Stomach (tissue), 9 donors: ENCODE measurements around the gene JTB. TPM values are rescaled to one million over a fixed set of nuclear protein-coding genes. Genes with fewer than 3 reads are reported as not detected.

ENCODE experiments used
- DNase-seq, 2 donors: peaks; one replicate each; pipeline versions ENCODE4 v3.0.0 to v3.0.0-alpha.2; 2013 to 2019
- H3K27ac ChIP-seq, 5 donors: fragments of 200-600 bp in 4 of 5; sonication (generic) in 4 of 5; one replicate each; pipeline ENCODE4 v1.5.1; 2013 to 2019; ENCODE audit warnings: mild to moderate bottlenecking in 1 of 5, moderate library complexity in 1 of 5
- H3K27me3 ChIP-seq, 3 donors: fragments of 200-600 bp; sonication (generic); one replicate each; pipeline ENCODE4 v1.5.1; 2017 to 2019; ENCODE audit warnings: mixed run types in 1 of 3
- H3K36me3 ChIP-seq, 4 donors: fragments of 200-600 bp; sonication (generic); 1 replicate in 3 of 4; 2 replicates in 1 of 4; pipeline ENCODE4 v1.5.1; 2016 to 2019
- H3K4me1 ChIP-seq, 4 donors: fragments of 200-600 bp; sonication (generic); one replicate each; pipeline ENCODE4 v1.5.1; 2016 to 2019
- H3K4me3 ChIP-seq, 4 donors: fragments of 200-600 bp; sonication (generic) in 3 of 4; one replicate each; pipeline ENCODE4 v1.5.1; 2016 to 2019; ENCODE audit warnings: mild to moderate bottlenecking in 1 of 4
- H3K9me3 ChIP-seq, 4 donors: fragments of 200-600 bp; sonication (generic); one replicate each; pipeline ENCODE4 v1.5.1; 2016 to 2019
- CTCF ChIP-seq, 7 experiments: fragments of 450-650 bp in 4 of 7; fragments of 200-600 bp in 3 of 7; sonication (generic) in 3 of 7; IDR thresholded peaks; one replicate each; pipeline ENCODE4 v1.5.1; 2016 to 2019; ENCODE audit warnings: antibody characterized with exemption in 7 of 7, control low read depth in 2 of 7, mild to moderate bottlenecking in 1 of 7
- EP300 ChIP-seq: sonication (generic); formaldehyde crosslinking; IDR thresholded peaks from one replicate; pipeline ENCODE4 v1.6.1; 2017; ENCODE audit warnings: antibody characterized with exemption
- POLR2A ChIP-seq, 4 donors: fragments of 450-650 bp; IDR thresholded peaks; one replicate each; pipeline ENCODE4 v1.6.1; 2016; ENCODE audit warnings: antibody characterized with exemption in 4 of 4, control low read depth in 2 of 4, mild to moderate bottlenecking in 1 of 4, moderate library complexity in 1 of 4
- POLR2AphosphoS5 ChIP-seq, 3 donors: sonication (generic); formaldehyde crosslinking; IDR thresholded peaks; one replicate each; pipeline ENCODE4 v1.6.1; 2016; ENCODE audit warnings: antibody characterized with exemption in 3 of 3
- WGBS, 5 donors: extraction: QIAGEN DNeasy Blood & Tissue Kit in 3 of 5; methylation state at CpG; one replicate each; pipeline versions ENCODE4 v1.1.5 to v1.1.7; 2013 to 2018; 5-methylcytosine and 5-hydroxymethylcytosine counted together
- intact Hi-C: fragments of 100-400 bp; cut with DNase I; formaldehyde crosslinking; loops from one replicate; pipeline ENCODE4 v1.15.1; 2023; ENCODE audit warnings: low total_unique reads
- polyA plus RNA-seq, 3 donors: library from polyadenylated mRNA; stranded (reverse); fragments of 200-250 nt; gene quantifications; one replicate each; pipeline ENCODE4 v1.2.3, GENCODE V29; 2013
- total RNA-seq, 5 donors: library from RNA; depleted of rRNA; stranded (reverse); fragments of >200 nt; gene quantifications; one replicate each; pipeline versions ENCODE4 v1.1.0 to v1.2.3, GENCODE V29; 2014 to 2016
- donor health status: healthy with polysubstance abuse.
- donor health status: Bipolar disorder and iron deficiency.
- donor health status: healthy.

Gene JTB
- total and polyA plus RNA-seq, 8 donors = 130 to 859 (median 235) TPM

GRCh38 chr1:153976819-153977249 is 640 bp downstream of the JTB start:
- 0 to 1% (median 1%) methylated on average over 16 of the region's 16 CpGs for WGBS, 5 donors
- DNase-seq = no peak

GRCh38 chr1:153973525-153973924 is 3.9 kb downstream of the JTB start:
- H3K27me3 ChIP-seq = no peaks in the 10 kb centered on the region
- H3K9me3 ChIP-seq = no peaks in the 10 kb centered on the region
- H3K27ac ChIP-seq = no peak overlapping the region
- no peak overlapping the region for H3K4me3 ChIP-seq
- intact Hi-C loops = no loop called here
- DNase-seq = no peak
- WGBS, 5 donors = 63 to 79% (median 70%) methylated on average over 7 of the region's 7 CpGs
- no peak for TF ChIP-seq POLR2AphosphoS5 (IDR thresholded peaks at IDR 0.05)
- TF ChIP-seq EP300 = no peak
- TF ChIP-seq CTCF (IDR thresholded peaks at IDR 0.05) = no peak
- no peak for TF ChIP-seq POLR2A (IDR thresholded peaks at IDR 0.05)
- H3K36me3 ChIP-seq = peaks cover 26 to 38% (median 37%) of the 10 kb centered on the region in 4 donors
- H3K4me1 ChIP-seq = peaks cover 15 to 45% (median 37%) of the 10 kb centered on the region in 4 donors

More at GRCh38 chr1:153976819-153977249, 640 bp downstream of the JTB start:
- Histone ChIP-seq H3K4me1 (peaks cover 15 to 43% (median 35%) of the 10 kb centered on the region in 4 donors), H3K27ac (peak overlapping the region; percentile 87 to 97 (median 94)), H3K9me3 (no peaks in the 10 kb centered on the region), H3K27me3 (no peaks in the 10 kb centered on the region), H3K4me3 (peak overlapping the region; percentile 81 to 99 (median 94)), H3K36me3 (peaks cover 26 to 62% (median 56%) of the 10 kb centered on the region in 4 donors)
- TF ChIP-seq EP300 (no peak), CTCF (IDR thresholded peaks at IDR 0.05) (no peak), POLR2AphosphoS5 (IDR thresholded peaks at IDR 0.05) (no peak)
- intact Hi-C loops = no loop called here

- 77 to 96% (median 85%) methylated on average over 3 of the region's 3 CpGs for WGBS, 5 donors
- TF ChIP-seq EP300 (no peak), POLR2AphosphoS5 (IDR thresholded peaks at IDR 0.05) (peak in 1 of 3 donors; percentile 5)
- H3K27me3 ChIP-seq = no peaks in the 10 kb centered on the region
- H3K4me3 ChIP-seq = no peak overlapping the region
- no peak overlapping the region for H3K27ac ChIP-seq
- H3K9me3 ChIP-seq = no peaks in the 10 kb centered on the region
- peaks cover 26 to 38% (median 37%) of the 10 kb centered on the region in 4 donors for H3K36me3 ChIP-seq
- DNase-seq = no peak
- H3K4me1 ChIP-seq = peaks cover 15 to 45% (median 37%) of the 10 kb centered on the region in 4 donors
- intact Hi-C loops = no loop called here
These were observed 4.4 kb downstream of the JTB start for GRCh38 chr1:153973071-153973470.

GRCh38 chr1:153970346-153970745 is 7.1 kb downstream of the JTB start:
- peaks cover 21 to 30% (median 28%) of the 10 kb centered on the region in 4 donors for H3K36me3 ChIP-seq
- no peaks in the 10 kb centered on the region for H3K9me3 ChIP-seq
- WGBS, 5 donors = 79 to 88% (median 85%) methylated on average over 2 of the region's 2 CpGs
- H3K27ac ChIP-seq = no peak overlapping the region
- intact Hi-C loops = no loop called here
- DNase-seq = no peak
- peaks cover 14 to 47% (median 34%) of the 10 kb centered on the region in 4 donors for H3K4me1 ChIP-seq
- H3K27me3 ChIP-seq = no peaks in the 10 kb centered on the region
- H3K4me3 ChIP-seq = no peak overlapping the region
- TF ChIP-seq EP300 (no peak), CTCF (IDR thresholded peaks at IDR 0.05) (no peak), POLR2AphosphoS5 (IDR thresholded peaks at IDR 0.05) (no peak), POLR2A (IDR thresholded peaks at IDR 0.05) (no peak)

- no peak for TF ChIP-seq CTCF (IDR thresholded peaks at IDR 0.05)
- TF ChIP-seq POLR2AphosphoS5 (IDR thresholded peaks at IDR 0.05) = no peak
- TF ChIP-seq POLR2A (IDR thresholded peaks at IDR 0.05) = no peak
- no peak for TF ChIP-seq EP300
- DNase-seq = no peak
- H3K27ac ChIP-seq = peak overlapping the region in 4 of 5 donors; percentile 86 to 97 (median 92)
These were observed 8.5 kb downstream of the JTB start for GRCh38 chr1:153968972-153969371.

More at GRCh38 chr1:153968972-153969371, 8.5 kb downstream of the JTB start:
- Histone ChIP-seq H3K36me3 (peaks cover 8 to 16% (median 14%) of the 10 kb centered on the region in 4 donors), H3K4me1 (peaks cover 22 to 50% (median 40%) of the 10 kb centered on the region in 4 donors), H3K4me3 (peak overlapping the region in 3 of 4 donors; percentile 48 to 57 (median 54)), H3K9me3 (no peaks in the 10 kb centered on the region), H3K27me3 (no peaks in the 10 kb centered on the region)
- WGBS, 5 donors = 37 to 68% (median 57%) methylated on average over 2 of the region's 2 CpGs
- intact Hi-C loops = no loop called here
